Activated CD4-positive, alpha-beta T cell treated with anti-CD3 and anti-CD28 coated beads for 1 hour (primary cell): Measurements from ENCODE around the gene PLEKHG5.

Source experiments
- DNase-seq: peaks from one replicate; pipeline ENCODE4 v3.0.0-alpha.2; 2020

PLEKHG5 gene

DNA sequence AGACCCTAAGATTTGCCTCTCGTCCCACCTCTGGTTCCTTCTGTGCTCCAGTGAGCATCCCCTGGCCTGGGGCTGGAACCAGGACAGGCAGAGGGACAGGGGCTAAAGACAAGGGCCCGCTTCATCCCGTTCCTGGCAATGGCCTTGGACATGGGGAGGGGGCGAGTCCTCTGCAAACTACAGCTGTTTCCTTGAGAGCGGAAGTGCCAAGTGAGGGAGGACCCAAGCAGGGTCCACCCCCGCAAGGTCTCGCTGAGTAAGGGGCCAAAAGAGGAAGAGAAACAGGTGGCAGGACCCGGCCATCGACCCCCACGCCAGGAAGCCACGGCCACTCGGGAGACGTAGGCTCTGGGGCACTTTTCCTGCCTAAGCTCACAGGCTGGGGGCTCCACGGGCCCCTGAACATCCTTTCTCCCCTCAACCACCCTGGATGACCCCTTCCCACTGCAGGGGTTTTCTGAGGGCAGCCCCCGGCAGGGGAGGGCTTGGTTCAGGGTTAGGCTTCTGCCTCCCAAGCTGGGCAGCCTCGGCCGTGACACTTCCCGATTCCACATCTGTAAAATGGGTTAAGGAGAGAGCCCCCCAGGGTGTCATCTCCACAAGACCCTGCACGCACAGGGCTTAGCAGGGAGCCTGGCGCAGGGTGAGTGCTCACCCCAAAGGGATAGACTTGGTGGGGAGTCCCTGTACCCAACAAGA lies 17.9 kb upstream of the PLEKHG5 start:
- no peak for DNase-seq

DNA sequence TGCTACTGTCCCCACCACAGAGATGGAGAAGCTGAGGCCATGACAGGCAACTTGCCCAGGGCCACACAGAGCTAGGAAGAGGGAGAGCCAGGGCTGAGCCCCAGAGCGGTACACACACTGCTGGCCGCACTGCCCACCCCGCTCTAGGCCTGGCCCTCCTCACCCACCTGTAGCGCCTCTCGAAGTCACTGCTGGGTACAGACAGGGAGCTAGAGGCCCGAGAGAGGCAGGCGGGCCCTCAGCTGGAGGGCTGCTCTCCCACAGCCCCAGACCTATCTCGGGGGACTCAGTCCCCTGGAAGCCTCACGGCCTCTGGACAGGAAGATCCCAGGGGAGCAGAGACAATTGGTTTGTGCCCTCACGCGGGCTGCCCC lies 17.3 kb upstream of the PLEKHG5 start:
- no peak for DNase-seq

DNA sequence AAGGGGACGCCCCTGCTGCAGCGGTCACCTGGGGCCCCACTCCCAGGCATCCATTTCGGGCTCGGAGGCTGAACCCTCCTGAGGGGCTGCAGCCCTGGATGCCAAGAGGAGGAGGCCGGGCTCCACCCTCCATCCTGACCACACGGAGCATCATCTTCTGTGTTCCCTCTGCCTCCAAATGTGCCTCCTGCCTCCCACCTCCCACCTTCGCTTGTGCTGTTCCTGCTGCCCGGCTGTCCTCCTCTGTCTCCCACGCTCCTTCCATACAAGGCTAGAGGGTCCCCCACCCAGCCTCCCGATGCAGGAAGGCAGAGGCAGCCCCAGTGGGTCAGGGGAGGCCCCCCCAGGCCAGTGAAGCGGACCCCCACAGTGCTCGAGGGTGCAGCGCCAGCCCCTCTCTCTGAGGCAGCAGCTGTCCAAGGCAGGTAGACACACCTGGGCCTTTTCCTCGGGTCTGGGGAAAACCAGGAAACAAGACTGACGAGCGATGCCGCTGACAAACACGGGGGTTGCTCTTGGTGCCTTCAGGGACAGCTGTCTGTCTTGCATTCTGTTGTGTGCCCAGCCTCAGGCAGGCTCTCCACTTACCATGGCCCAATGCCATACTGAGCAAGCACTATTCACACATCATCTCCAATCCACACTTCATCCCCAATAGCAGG lies 16.8 kb upstream of the PLEKHG5 start:
- DNase-seq: no peak

DNA sequence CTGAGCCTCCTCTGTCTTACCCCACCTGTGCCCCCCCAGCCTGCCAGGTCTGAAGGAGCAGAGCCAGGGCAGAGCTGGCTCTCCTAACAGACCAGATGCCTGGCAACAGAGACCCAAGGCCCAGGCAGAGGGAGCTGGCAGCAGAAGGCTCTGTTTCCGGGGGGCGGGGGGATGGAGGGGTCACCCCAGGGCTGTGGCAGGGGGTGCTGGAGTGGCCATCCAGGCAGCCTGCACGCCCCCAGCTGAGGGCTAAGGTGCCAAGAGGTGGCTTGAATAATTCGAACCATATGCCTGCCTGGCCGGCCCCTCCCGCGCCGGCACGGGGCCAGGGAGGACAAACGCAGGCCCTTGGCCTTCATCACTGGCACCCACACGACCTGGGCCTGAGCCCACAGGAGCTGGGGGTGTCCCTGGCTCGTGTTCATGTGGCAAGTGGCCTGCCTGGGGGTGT lies 16.0 kb upstream of the PLEKHG5 start:
- no peak for DNase-seq

DNA sequence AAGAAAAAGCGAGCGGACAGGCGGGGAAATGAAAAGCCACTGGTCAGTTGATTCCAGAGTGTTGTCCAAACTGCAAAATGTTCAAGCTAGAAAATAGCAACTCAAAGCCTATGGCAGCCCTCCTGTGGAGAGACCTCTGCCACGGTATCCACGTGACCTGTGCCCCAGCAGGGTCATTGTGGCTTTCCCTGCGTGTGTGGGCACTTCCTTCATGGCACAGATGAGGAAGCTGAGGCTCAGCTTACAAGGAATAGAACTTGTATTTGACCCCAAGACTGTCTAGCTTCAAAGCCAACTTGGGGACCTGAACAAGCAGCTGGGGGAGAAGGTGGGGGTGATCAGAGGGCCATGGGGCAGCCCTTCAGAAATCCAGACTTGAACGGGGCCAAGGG lies 15.6 kb upstream of the PLEKHG5 start:
- no peak for DNase-seq

DNA sequence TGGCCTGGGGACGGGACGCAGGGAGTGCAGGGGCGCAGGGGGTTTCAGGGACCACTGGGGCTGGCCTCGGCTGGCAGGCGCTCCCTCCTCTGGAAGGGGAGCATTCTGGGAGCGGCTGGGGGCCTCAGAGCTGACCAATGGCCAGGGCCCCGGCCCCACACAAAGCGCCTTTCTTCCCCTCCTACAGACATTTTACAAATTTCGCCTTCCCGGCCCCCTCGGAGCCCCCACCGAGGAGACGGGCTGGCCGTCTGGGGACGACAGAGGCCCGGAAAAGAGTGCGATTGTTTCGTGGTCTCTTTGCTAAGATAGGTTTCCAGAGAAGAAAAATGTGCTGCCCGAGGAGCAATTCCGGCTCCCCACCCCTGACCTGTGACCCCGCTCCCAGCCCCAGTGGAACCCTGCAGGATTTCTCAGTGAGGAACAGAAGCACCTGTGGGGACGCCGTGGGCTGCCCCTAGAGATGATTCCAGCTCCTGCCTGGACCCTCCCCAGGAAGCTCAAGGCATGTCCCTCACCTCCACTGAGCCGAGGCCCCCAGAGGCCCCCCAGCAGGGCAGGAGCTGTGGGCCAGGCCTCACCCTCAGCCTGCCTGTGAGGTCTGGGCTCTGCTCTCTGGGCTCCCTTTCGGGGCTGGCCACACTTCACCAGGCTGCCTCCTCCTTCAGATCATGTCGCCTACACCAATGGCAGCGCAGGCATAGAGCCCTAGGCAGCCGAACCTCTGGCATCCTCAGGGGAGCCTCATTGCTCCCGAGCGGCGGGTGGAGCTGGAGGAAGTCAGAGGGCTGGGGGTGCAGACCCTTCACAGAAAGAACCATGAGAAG lies 15.0 kb upstream of the PLEKHG5 start:
- no peak for DNase-seq

DNA sequence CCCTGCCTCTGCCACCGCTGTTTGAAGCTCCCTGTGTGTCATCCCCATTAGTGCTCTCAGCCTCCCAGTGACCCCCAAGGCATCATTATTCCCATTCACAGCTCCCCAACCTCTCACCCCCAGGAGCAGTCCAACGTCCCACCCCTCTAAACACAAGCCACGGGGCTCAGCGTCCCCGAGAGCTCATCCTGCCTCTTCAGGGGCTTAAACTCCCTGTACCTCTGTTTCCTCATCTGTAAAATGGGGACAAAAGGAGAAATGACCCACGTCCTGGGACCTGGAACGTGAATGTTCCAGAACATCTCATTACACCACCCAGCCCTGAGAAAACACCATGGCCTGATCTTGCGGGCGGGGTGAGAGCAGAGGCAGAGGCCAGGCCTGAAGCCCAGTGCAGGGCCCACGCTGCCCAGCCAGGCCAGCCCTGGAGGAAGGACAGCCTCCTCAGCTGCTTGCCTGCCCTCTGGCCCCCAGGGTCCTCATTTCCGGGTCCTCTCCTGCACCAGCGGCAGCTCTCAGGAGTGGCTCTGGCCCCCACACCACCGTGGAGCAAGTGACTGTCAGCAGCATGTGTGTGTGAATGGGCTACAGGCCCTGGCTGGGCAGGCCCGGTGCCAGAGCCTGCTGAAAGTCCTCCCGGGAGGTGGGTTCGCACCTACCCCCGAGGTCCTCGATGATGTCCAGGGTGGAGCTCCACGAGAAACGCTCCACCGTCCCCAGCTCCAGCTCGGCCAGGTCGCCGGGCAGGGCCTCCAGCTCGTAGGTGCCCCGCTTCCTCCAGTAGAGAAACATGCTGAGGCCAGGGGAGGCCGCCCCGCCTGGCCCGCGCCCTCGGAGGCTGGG lies 14.1 kb upstream of the PLEKHG5 start:
- DNase-seq: no peak

DNA sequence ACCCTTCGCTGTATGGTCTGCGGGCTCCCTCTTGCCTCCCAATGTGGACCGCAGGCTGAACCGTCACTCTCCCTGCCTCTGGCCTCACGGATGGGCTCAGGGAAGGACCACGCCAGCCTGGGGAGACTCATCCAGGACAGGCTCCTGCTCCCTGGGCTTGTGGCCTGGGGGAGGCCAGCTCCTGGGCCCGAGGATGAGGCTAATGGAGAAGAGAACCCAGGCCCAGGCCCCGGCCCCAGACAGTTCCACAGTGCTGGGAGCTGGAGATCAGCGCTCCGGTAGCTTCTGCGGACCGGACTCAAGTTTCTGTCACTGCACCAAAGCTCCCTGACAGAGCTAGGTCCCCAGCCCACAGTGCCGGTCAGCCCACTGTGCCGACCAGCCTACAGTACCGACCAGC lies 13.4 kb upstream of the PLEKHG5 start:
- DNase-seq: no peak

DNA sequence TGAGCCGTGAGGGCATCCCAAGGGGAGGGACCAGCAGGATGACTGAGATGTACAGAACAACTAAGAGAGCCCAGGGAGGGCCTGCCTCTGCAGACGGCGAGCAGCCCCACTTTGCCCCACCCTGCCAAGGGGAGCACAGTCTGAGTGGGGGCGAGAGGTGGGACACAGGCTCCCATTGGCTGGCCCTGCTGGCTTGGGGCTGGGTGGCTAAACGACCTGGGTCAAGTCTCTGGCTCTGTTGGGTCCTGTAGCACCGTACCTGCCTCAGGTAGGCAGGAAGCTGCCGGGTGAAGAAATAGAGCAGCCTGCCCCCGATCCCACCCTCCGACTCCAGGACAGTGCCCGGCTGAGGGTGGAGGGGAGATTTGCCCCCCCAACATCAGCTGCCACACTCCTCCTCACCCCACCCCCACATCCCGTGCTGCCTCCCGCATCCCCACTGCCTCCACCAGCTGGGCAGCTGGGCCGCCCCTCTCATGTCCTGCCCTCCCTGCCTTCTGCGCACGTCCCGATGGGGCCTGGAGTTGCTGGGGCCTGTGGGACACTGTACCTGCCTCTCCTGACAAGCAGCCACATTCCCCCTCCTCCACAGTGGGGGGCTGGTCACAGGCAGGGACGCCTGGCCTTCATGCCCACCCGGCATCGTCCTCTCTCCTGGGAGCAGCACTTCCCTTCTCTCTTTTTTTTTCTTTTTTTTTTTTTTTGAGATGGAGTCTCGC lies 12.6 kb upstream of the PLEKHG5 start:
- no peak for DNase-seq

DNA sequence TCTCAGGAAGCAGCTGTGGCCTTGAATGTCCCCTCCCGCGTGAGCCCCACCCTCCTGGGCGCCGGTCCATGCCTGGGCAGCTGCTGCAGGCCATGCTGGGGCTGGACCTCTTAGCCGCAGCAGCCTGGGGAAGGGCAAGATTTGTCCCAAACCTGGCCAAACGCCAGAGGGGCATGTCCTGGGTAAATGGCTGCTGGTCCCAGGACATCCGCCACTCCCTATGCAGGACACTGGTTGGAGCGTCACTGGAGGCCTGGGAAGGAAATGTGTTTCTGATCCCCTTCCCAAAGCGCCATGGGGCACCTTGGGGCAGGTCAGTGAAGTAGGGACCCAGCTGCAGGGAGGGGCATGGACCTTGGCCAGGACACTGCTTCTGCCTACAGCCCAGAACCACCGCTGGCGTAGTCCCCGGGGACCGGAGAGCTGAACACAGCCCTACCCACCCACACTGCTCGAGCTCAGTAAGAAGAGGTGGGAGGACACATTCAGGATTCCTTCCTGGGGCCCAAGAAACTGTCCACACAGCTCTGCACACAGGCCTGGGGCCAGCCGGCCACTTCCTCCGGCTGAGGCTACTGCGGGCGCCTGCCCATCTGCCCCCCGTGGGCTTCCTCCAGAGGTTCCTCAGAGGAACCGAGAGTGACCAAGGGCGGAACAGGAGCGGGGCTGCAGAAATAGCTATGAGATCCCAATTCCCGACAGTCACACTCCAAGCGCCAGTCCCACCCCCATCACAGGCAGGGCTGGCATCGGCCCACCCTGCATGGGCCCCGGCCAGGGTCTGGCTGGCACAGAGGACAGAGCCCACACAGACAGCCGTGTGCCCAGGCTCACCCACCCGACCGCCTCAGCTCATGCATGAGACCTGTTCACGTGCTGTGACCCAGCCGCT lies 10.8 kb upstream of the PLEKHG5 start:
- DNase-seq: no peak

DNA sequence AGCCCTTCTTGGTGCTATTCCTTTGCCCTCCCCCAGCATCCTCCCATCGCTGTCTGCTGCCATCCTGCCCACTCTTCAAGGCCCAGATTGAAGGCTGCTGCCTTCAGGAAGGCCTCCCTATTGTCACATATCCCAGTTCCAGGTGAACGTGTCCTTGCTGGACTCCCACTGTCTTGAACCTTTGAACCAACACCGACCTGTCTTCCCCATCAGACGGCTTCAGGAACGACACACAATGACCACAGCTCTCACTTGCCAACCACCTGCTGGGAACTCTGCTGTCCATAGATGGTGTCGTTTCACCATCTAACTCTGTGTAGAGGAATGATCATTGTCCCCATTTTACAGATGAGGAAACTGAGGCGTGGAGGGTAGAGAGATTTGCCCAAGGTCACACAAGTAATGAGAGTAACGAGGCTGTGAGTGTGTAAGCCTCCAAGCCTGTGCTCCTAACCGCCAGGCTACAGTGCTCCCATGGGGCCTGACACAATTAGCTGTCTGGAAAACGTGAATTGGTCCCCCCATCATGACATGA lies 9.9 kb upstream of the PLEKHG5 start:
- no peak for DNase-seq

DNA sequence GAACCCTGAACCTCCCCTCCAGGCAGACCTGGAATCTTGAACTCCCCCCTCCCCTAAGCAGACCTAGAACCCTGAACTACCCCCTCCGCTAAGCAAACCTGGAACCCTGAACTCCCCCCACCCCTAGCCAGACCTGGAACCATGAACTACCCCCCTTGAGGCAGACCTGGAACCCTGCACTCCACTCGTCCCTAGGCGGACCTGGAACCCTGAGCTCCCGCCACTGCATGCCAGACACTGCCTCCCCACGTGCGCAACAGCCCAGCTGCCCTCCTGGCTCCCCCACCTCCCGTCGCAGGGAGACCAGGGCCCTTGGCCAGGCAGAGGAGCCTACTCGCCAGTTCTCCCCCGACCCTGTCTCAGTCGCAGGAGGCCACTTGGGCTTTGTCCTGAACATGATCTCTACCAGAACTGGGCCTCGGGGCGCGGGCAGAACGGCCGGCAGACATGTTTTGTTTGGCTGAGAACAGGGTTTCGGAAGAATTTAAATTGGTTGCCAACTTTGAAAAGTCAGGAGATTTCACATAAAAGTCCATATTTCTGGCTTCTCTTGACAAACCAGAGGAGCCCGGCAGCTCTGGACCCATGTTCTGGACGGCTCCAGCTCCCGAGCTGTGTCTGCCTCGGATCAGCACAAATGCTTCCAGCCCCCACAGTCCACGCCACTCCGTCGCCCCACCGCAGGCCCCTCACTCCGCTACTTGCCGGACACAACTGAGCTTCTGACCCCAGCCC lies 9.2 kb upstream of the PLEKHG5 start:
- DNase-seq: no peak

DNA sequence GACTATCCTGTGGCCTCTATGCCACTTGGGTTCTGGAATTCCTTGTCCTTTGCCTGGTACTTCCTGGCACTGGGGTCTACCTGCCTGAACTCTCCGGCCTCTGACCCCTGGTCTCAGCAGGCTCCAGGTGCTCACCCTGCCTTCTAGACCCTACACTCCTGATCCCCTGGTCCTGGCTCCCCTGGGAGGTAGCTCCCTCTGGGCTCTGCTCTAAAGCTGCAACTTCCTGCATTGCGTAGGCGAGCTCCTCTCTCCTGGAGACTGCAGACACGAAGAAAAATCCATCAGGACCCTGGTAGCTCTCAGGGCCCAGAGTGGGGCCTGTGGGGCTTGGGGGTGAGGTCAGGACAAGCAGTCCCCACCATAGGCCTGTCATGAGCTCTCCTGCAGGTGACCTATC lies 7.8 kb upstream of the PLEKHG5 start:
- no peak for DNase-seq

DNA sequence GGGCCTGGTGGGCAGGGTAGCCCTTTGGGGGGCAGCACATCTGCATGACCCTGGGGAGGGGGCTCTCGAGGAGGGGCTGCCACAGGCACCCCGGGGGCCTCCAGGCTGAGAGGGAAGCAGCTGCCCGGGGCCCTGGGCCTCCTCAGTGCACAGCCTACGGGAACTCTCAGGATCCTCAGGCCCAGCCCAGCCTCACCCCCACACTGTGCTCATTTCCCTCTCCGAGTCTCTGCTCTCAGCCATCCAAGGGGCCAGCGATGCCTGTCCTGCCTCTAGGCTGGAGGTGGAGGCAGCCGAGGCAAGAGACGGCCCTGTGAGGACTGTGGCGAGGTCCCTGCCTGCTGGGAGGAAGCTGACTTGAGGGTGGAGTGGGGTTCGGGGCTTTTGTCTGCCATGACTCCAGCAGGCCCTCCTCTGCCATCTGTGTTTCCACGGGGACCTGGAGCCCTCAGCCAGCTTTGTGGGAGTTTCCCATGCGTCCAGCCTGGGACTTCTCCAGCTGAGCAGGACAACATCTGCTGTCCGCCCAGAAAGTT lies 7.2 kb upstream of the PLEKHG5 start:
- DNase-seq: no peak

DNA sequence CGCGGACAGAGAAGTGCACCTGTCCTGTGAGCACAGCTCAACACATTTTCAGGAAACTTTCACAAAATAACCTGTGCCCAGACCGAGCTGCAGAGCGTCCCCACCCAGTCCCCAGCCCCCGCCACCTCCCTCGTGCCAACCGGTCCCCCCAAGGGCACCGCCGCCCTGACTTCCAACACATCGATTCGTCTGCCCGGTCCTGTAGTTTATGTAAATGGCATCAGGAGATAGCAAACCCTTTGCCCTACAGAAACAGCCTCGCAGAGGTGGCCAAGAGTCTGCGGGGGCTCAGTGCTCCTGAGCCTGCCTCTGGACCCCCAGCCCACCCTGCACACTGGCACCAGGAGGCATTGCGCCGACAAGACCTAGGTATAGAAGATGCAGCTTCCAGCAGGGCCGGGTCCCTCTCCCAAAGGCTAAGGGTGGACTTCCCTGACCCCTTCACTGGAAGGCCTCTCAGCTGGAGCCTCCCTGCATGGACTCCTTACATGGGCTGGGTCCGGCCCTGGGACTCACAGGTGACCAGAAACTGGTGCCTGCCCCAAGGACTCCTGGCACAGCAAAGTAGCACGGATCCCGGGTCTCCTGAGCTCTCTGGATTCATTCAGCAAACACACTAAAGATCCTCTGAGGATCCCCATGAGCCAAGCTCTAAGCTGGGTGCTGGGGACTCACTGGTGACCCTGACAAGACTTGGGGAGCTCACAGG lies 6.6 kb upstream of the PLEKHG5 start:
- no peak for DNase-seq

DNA sequence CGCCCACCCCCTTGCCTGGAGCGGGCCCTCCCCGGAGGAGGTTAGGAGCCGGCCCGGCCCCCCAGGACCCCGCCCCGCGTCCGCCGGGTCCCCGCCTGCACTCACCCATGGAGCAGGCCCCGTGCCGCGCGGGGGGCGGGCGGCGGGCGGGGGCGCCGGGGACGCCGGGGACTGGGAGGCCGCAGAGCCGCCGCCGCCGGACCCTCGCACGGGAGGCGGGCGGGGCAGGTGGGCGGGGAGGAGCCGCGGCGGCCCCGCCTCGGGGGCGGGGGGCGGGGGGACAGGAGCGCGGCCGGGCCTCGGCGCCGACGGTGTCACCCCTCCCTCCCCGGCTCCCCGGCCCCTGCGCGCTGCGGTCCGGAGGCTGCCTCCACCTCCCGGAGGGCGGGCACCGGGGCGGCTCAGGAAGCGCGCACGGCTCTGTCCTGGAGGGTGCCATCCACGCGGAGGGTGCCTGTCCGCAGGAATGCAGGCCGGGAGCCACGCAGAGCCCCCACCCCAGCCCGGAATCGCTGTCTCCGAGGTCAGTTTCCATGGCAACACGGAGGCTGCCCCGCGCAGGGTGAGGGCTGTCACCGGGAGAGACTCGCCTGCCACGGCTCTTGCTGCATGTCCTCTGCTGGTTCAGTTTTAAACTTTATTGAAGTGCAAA lies 5.9 kb upstream of the PLEKHG5 start:
- peak; percentile 32 for DNase-seq

DNA sequence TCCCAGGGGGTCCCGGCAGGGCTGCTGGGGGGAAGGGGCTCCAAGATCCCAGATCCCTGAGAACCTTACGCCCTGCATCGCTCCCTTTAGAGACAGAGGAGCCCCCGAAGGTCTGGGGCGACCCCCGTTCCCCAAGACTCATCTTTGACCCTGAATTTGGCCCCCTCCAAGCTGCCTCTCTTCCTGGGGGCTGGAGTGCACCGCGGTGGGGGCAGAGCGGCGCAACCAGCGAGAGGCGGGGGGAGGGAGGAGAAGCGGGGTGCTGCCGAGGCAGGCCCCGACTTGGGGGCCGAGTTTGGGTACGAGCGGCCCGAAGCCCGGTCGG lies 5.4 kb upstream of the PLEKHG5 start:
- no peak for DNase-seq

DNA sequence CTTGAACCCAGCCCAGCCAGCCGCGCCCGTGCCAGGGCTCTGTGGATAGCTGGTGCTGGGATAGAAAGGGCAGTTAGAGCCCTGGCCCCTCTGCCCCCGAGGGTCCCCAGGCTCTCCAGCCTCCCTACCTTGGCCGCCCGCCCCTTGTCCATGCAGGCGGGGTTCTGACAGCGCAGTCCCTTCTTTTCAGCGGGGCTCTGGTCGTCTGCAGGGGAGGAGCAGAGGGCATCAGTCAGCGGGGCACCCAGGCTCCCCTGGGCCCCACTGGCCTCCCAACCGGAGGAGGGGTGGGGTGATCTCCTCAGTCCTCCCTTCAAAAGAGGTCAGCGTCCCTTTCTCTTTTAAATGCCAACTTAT lies 4.9 kb upstream of the PLEKHG5 start:
- no peak for DNase-seq
